SIG-M5 (cell line): ENCODE measurements around the gene PIGA.
"Not testable (repeated sequence)": the region's sequence is repeated elsewhere in the genome, so short reads cannot be mapped to it uniquely, and the experiment has no call there.

Experiments
- DNase-seq: peaks from one replicate; lab custom pipeline; 2025; lab: John Stamatoyannopoulos, UW

The PIGA gene

DNA sequence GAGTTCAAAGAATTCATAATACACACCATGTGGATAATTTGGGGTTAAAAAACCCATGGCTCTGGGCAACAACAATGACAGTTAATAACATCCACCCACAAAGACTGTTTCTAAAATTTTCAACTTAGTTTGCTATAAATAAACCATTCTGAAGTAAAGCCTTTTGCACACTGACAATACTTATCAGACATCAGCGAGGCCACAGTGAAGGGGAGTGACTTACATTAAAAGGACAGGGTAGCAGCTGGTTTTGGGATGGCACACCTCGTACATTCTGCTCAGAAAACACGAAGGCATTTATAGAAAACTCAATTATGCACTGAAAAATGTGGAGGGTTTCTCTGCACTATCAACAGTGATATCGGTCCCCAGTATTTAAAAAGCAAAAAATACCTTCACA, 15.0 kb downstream of the PIGA start:
- DNase-seq = no peak

- DNase-seq = no peak
Measured at GRCh38 chrX:15319075-15319474, 16.2 kb downstream of the PIGA start.

GRCh38 chrX:15315509-15315908, 19.8 kb downstream of the PIGA start, which contains the start of gene ASB11:
ASB11 (minus strand) TSS chrX:15315640; CDS start chrX:15315605, 35 bp downstream.
- DNase-seq = no peak

DNA sequence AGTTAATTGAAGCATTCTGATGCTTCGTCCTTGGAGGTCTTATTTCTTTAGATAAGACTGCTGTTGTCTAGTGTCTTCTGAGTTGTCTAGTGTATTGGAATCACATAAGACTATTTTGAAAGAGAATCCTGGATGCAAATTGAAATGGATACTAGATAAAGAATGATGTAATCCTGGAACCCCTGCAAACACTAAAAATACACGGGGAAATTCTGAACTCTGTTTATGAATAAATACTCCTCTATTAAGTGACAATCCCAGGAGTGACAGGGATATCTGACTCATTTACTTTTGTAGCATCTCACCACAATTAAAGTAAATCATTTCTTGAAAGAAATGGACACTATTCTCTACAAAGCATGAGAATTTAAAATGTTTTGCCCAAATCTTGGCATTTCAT, 20.9 kb downstream of the PIGA start:
- no peak for DNase-seq

DNA sequence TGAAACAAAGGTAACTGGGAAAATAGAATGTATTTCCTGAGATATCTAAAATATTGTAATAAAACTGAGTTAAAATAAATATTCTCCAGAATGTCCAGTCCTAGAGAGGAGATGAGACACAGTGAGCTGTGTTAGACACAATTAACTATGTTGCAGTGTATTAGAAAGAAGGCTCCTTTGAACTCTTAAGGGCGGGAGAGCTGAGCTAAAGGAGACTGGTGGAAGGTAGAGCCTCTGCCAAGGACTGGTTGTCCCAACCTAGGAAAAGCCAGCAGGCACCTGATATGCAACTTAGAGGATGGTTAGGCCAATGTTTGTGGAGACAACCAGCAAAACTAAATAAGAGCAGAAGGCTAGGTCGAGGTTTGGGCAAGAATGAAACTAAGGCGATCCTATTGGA, 24.2 kb downstream of the PIGA start:
- no peak for DNase-seq

DNA sequence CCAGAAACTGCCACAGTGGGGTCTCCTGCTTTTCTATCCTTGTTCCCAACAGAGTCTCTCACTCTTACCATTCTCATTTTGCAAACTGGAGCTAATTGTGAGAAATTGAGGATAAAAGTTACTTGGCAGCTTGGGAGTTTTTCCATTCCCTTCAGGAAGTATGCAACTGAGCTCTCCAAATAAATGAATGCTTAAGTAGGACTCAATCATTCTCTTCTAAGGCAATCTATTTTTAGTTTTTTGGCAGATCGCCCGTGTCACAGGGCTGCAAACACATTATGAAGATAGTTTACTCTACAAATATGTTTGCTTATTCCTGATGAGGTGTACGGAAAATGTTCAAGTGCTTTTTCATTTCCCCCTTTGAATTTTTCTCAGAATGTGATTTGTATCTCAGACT, 25.2 kb downstream of the PIGA start:
- no peak for DNase-seq

- not testable (repeated sequence) for DNase-seq
Measured at GRCh38 chrX:15305899-15306298, 29.4 kb downstream of the PIGA start.

GRCh38 chrX:15301924-15302323, 33.4 kb downstream of the PIGA start:
- no peak for DNase-seq

GRCh38 chrX:15299941-15300851, 35.1 kb downstream of the PIGA start:
- DNase-seq = no peak

DNA sequence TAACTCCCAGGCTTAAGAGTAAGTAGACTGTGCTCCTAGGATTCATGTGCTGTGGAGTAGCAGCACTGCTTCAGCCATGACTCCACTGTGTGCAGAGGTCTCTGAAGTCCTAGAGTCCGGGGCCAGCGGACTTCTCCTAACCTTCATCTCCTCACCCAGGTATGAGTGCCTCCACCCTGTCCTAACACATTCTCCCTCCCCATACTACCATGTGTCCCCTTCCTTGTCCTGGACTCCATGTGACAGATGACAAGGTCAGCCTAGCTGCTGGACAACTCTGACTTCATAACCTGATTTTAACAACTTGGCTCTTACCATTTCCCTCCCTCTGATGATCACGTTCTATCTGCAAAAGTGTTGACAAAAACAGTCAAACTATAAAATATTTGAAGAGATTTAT, 36.5 kb downstream of the PIGA start:
- DNase-seq = no peak

DNA sequence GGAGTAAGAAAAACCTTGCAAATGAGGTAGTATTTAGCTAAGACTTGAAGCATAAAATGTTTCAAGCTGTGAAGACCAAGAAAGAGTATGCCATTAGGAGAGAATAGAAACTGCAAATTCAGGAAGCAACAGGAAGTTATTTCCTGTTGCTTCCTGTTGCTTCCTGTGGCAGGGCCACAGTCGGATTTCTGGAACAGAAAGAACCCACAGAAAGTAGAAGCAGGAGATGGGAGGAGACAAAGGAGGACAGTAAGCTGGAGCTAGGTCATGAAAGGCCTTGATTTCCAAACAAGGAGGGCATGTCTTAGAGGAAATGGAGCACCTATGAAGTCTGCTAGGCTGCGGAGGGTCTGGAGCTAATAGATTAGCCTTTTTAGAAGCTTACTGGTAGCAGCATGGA, 37.1 kb downstream of the PIGA start:
- DNase-seq = no peak

- DNase-seq = no peak
Measured at GRCh38 chrX:15293451-15293850, 41.9 kb downstream of the PIGA start.

GRCh38 chrX:15292861-15293260, 42.5 kb downstream of the PIGA start:
- DNase-seq = no peak

GRCh38 chrX:15277604-15278003, 57.7 kb downstream of the PIGA start:
- no peak for DNase-seq

DNA sequence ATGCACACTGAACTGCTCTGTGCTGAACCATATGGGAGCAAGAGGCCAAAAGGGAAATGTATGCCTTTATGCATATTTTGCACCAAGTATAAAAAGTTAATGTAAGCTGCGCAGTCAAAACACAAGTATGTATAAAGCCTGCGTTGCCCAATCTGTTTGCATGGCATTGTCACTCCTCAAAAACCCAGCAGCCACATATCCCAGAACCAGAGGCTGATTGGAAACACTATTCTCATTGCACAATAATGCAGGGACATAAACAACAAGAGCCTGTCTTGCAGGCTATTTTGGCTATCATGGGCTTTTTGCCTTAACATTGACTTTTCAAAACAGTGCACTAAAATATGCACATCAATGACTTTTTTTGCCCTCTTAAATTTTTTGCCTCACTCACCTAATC, 60.4 kb downstream of the PIGA start:
- DNase-seq = no peak

DNA sequence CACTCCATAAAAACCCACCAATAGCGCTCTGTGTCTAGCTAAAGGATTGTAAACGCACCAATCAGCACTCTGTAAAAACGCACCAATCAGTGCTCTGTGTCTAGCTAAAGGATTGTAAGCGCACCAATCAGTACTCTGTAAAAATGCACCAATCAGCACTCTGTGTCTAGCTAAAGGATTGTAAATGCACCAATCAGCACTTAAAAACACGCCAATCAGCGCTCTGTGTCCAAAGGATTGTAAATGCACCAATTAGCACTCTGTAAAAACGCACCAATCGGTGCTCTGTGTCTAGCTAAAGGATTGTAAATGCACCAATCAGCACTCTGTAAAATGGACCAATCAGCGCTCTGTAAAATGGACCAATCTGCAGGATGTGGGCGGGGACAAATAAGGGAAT, 62.0 kb downstream of the PIGA start:
- DNase-seq = not testable (repeated sequence)

DNA sequence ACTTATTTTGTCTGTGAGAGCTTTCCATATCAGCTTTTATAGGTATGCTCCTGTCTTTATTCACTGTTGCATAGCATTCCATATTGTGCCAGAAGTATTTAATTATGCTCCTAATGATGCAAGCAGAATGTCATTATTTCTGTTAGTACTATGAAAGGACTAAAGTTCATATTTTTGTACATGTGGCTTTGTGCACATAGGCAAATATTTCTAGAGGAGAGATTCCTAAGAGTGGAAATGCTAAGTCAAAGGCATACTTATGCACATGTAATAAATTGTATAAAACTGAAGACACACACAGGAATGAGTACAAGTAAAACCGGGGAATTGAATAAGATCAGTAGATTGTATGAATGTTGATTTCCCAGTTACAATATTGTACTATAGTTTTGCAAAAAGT, 63.6 kb downstream of the PIGA start:
- DNase-seq = no peak

GRCh38 chrX:15269618-15270521, 65.5 kb downstream of the PIGA start, which contains the start of gene ASB9:
ASB9 (minus strand) TSS chrX:15270083; CDS start chrX:15269874, 209 bp downstream.
- DNase-seq = no peak
